Endothelial cell of umbilical vein (primary cell): ENCODE data around the gene CFAP77. TPM values are rescaled to one million over a fixed set of nuclear protein-coding genes. Genes with fewer than 3 reads are reported as not detected.

ENCODE experiments used
- BruUV-seq: library from RNA; stranded (reverse); fragments of 400-500 nt; replicated peaks from 2 replicates; lab custom pipeline; 2021; lab: Mats Ljungman, UMichigan
- CTCF ChIA-PET: fragments of 300-600, 350-600 bp; sonication (Branson Sonifier 250); formaldehyde crosslinking; loops from one replicate; lab custom pipeline; 2021; ENCODE audit warnings: antibody characterized with exemption, inconsistent platforms; lab: Charles Lee
- POLR2A ChIA-PET: fragments of 300-600, 350-600 bp; sonication (Branson Sonifier 250); formaldehyde crosslinking; loops from one replicate; lab custom pipeline; 2021; ENCODE audit warnings: antibody characterized with exemption, inconsistent platforms; lab: Charles Lee
- DNase-seq: peaks from one replicate; pipeline ENCODE4 v3.0.0-alpha.2; 2011; ENCODE audit warnings: low read depth, low spot score
- FAIRE-seq: peaks from 2 replicates; lab custom pipeline; 2011; peaks lifted over from hg19 to GRCh38; lab: Jason Lieb, UNC
- H2AFZ ChIP-seq: 2 replicates; pipeline ENCODE4 v1.6.0; 2012; ENCODE audit warnings: low read depth, low read length, control low read depth, inconsistent platforms
- H3K27ac ChIP-seq: 2 replicates; pipeline ENCODE4 v1.5.1; 2011; ENCODE audit warnings: low read depth, mild to moderate bottlenecking, control low read depth, low read length, moderate library complexity; ENCODE audit not compliant: insufficient read depth
- H3K27me3 ChIP-seq, 2 experiments: 2 replicates each; pipeline versions ENCODE4 v1.6.0 to v1.6.1; 2011; ENCODE audit warnings: low read length in 2 of 2, mixed read lengths in 1 of 2; ENCODE audit not compliant: control insufficient read depth in 2 of 2, insufficient read depth in 2 of 2
- H3K36me3 ChIP-seq, 2 experiments: 2 replicates in 1 of 2; 3 replicates in 1 of 2; pipeline ENCODE4 v1.5.1; 2011; ENCODE audit warnings: low read length in 2 of 2, mild to moderate bottlenecking in 1 of 2, moderate library complexity in 1 of 2; ENCODE audit not compliant: control insufficient read depth in 2 of 2, insufficient read depth in 2 of 2; ENCODE audit errors: extremely low read depth in 1 of 2
- H3K4me1 ChIP-seq: 3 replicates; pipeline ENCODE4 v1.5.1; 2011; ENCODE audit warnings: mild to moderate bottlenecking, low read length; ENCODE audit not compliant: control insufficient read depth, insufficient read depth; ENCODE audit errors: extremely low read depth
- H3K4me2 ChIP-seq: 2 replicates; pipeline ENCODE4 v1.6.1; 2011; ENCODE audit warnings: low read length, control low read depth, mixed read lengths; ENCODE audit not compliant: insufficient read depth
- H3K4me3 ChIP-seq, 3 experiments: fragments of 200-600 bp in 1 of 3; sonication (generic), shearing (Covaris generic) in 1 of 3; replicated peaks in 1 of 3; 2 replicates each; pipeline ENCODE4 v1.5.1; 2011 to 2016; ENCODE audit warnings: control low read depth in 3 of 3, low read length in 3 of 3, mild to moderate bottlenecking in 2 of 3, inconsistent platforms in 1 of 3, low read depth in 1 of 3, moderate library complexity in 1 of 3; ENCODE audit not compliant: insufficient read depth in 1 of 3
- H3K79me2 ChIP-seq: 2 replicates; pipeline ENCODE4 v1.6.0; 2012; ENCODE audit warnings: low read length, inconsistent platforms; ENCODE audit not compliant: control insufficient read depth, insufficient read depth
- H3K9ac ChIP-seq: replicated peaks from 2 replicates; pipeline ENCODE3; 2011; ENCODE audit warnings: low read length, control low read depth; ENCODE audit not compliant: insufficient read depth; ENCODE audit errors: extremely low read depth
- H3K9me1 ChIP-seq: replicated peaks from 3 replicates; pipeline ENCODE4 v1.6.0; 2011; ENCODE audit warnings: mild to moderate bottlenecking, low read length; ENCODE audit not compliant: control insufficient read depth, insufficient read depth; ENCODE audit errors: extremely low read depth
- H3K9me3 ChIP-seq: replicated peaks from 2 replicates; pipeline ENCODE4 v1.5.1; 2012; ENCODE audit warnings: low read length, inconsistent platforms; ENCODE audit not compliant: control insufficient read depth, insufficient read depth
- H4K20me1 ChIP-seq: replicated peaks from 2 replicates; pipeline ENCODE3; 2011; ENCODE audit warnings: mild to moderate bottlenecking, low read length; ENCODE audit not compliant: control insufficient read depth, insufficient read depth; ENCODE audit errors: extremely low read depth
- EZH2 ChIP-seq: IDR thresholded peaks from 2 replicates; pipeline ENCODE4 v1.6.1; 2012; ENCODE audit warnings: borderline replicate concordance, low read depth, mild to moderate bottlenecking, moderate library complexity, low read length, inconsistent platforms; ENCODE audit not compliant: severe bottlenecking
- FOS ChIP-seq: IDR thresholded peaks from 2 replicates; pipeline ENCODE4 v1.6.1; 2011; ENCODE audit warnings: mild to moderate bottlenecking, low read length, moderate library complexity, borderline replicate concordance; ENCODE audit not compliant: insufficient read depth
- GATA2 ChIP-seq: IDR thresholded peaks from 2 replicates; pipeline ENCODE4 v1.7.0; 2011; ENCODE audit warnings: low read depth, mild to moderate bottlenecking, moderate library complexity, mixed read lengths, low read length; ENCODE audit not compliant: insufficient read length, insufficient read depth
- JUN ChIP-seq: IDR thresholded peaks from 2 replicates; pipeline ENCODE4 v1.6.1; 2011; ENCODE audit warnings: borderline replicate concordance, low read depth; ENCODE audit not compliant: insufficient read length, insufficient read depth
- MYC ChIP-seq: IDR thresholded peaks from one replicate; pipeline ENCODE4 v1.6.1; 2011; ENCODE audit warnings: mild to moderate bottlenecking, low read depth, low read length
- POLR2A ChIP-seq: IDR thresholded peaks from 2 replicates; pipeline ENCODE4 v1.6.1; 2012; ENCODE audit warnings: low read depth, mild to moderate bottlenecking, control low read depth, low read length
- POLR2AphosphoS5 ChIP-seq: IDR thresholded peaks from 2 replicates; pipeline ENCODE4 v1.6.1; 2012; ENCODE audit warnings: low read depth, mild to moderate bottlenecking, control low read depth, low read length, moderate library complexity; ENCODE audit not compliant: insufficient read depth
- dilution Hi-C: fragments of 300-500 bp; cut with MboI; formaldehyde crosslinking; loops from one replicate; pipeline ENCODE4 v1.15.0; 2019; ENCODE audit warnings: low sequenced_read_pairs; ENCODE audit not compliant: extremely low pct_ligation_motif_present
- intact Hi-C: fragments of 100-400 bp; cut with micrococcal nuclease; formaldehyde crosslinking; loops from one replicate; pipeline ENCODE4 v1.10.0; 2022
- polyA plus RNA-seq, 4 experiments: library from polyadenylated mRNA; depleted of rRNA in 3 of 4; stranded (reverse) in 3 of 4; unstranded in 1 of 4; fragments of >200 nt; gene quantifications; 2 replicates each; pipeline versions ENCODE4 v1.2.1 to v1.2.3, GENCODE V29; 2011 to 2012; ENCODE audit warnings: missing spikeins in 1 of 4
- total RNA-seq: library from RNA; stranded (reverse); gene quantifications from 2 replicates; pipeline ENCODE4 v1.2.3, GENCODE V29; 2021
- TF ChIP-seq, protein P1 (sequence below): IDR thresholded peaks from 2 replicates; pipeline ENCODE4 v1.6.1; 2011; ENCODE audit not compliant: insufficient read depth, insufficient read length
- TF ChIP-seq, protein P2 (sequence below), 2 donors: IDR thresholded peaks; 1 replicate in 1 of 2; 2 replicates in 1 of 2; pipeline ENCODE4 v1.5.1; 2011; ENCODE audit warnings: low read length in 2 of 2, mild to moderate bottlenecking in 2 of 2, moderate library complexity in 2 of 2, control low read depth in 1 of 2, inconsistent platforms in 1 of 2, low read depth in 1 of 2; ENCODE audit not compliant: insufficient read depth in 1 of 2; ENCODE audit errors: extremely low read depth in 1 of 2

The CFAP77 gene
- total and polyA plus RNA-seq, 2 donors (not counting 3 experiments of a cell fraction or from before 2014, with no cell fraction given) = not detected

DNA sequence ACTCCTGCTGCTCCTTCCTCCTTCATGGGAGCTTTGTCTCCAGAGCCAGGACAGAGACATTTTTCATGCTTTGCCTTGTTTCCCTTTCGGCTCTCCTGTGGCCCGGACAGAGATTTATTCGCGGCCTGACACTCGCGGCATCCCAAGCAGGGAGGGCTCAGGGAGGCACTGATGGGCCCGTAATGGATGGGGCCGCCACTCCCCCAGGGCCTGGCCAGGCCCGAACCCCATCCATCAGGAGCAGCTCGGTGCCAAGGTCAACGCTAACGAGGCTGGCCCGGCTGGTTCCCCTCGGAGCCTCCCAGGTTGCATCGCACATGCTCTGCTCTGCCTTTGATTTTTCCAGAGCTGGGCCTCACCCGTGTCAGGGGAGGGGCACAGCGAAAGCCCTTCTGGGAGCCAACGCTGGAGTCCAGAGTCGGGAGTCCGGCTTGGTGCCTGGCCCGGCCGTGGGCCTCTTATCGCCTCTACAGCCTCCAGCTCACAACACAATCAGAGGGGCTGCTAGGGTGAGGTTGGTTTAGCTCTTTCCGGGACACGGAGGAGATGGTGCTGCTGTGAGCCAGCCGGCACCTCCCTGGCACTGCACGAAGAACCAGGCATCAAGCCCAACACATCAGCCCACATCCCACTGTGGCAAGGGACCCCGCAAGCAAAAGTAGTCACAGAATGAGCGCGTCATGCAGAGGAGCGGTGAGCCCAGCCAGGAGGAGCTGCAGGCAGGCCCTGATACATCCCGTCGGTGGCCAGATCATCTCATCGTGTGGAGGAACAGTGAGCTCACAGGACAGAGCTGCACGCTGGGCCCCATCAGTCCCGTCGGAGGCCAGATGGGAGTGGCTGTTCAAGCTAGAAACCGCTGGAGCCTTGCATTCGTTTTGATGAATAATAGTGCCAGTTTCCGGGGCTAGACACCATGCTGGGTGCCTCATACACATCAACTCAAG, 100.2 kb downstream of the CFAP77 start:
- no peaks in the 10 kb centered on the region for H3K9me3 ChIP-seq
- H4K20me1 ChIP-seq = no peaks in the 10 kb centered on the region
- intact Hi-C loops = no loop called here
- no peaks in the 10 kb centered on the region for H3K36me3 ChIP-seq
- H3K4me3 ChIP-seq = no peak overlapping the region
- no peaks in the 10 kb centered on the region for H3K9me1 ChIP-seq
- H3K27me3 ChIP-seq = peaks cover 7 to 8% of the 10 kb centered on the region in 2 experiments
- no peak overlapping the region for H3K4me2 ChIP-seq
- POLR2A ChIA-PET = no interaction called here
- H3K79me2 ChIP-seq = no peaks in the 10 kb centered on the region
- BruUV-seq = no TSS peak
- FAIRE-seq (no peak), DNase-seq (no peak)
- no peak overlapping the region for H3K9ac ChIP-seq
- dilution Hi-C loops = no loop called here
- H2AFZ ChIP-seq = no peak overlapping the region
- H3K4me1 ChIP-seq = no peaks in the 10 kb centered on the region
- TF ChIP-seq MYC = no peak
- no peak for TF ChIP-seq POLR2A
- TF ChIP-seq, protein P1, sequence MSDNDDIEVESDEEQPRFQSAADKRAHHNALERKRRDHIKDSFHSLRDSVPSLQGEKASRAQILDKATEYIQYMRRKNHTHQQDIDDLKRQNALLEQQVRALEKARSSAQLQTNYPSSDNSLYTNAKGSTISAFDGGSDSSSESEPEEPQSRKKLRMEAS = no peak
- no peak for TF ChIP-seq JUN
- TF ChIP-seq, protein P2, sequence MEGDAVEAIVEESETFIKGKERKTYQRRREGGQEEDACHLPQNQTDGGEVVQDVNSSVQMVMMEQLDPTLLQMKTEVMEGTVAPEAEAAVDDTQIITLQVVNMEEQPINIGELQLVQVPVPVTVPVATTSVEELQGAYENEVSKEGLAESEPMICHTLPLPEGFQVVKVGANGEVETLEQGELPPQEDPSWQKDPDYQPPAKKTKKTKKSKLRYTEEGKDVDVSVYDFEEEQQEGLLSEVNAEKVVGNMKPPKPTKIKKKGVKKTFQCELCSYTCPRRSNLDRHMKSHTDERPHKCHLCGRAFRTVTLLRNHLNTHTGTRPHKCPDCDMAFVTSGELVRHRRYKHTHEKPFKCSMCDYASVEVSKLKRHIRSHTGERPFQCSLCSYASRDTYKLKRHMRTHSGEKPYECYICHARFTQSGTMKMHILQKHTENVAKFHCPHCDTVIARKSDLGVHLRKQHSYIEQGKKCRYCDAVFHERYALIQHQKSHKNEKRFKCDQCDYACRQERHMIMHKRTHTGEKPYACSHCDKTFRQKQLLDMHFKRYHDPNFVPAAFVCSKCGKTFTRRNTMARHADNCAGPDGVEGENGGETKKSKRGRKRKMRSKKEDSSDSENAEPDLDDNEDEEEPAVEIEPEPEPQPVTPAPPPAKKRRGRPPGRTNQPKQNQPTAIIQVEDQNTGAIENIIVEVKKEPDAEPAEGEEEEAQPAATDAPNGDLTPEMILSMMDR (IDR thresholded peaks at IDR 0.05; ENCODE audit: extremely low read depth in 1 of 2, insufficient read depth in 1 of 2, low read depth in 1 of 2, low read length in 2 of 2) = no peak
- no peak for TF ChIP-seq GATA2
- no peak for TF ChIP-seq POLR2AphosphoS5
- TF ChIP-seq EZH2 = no peak
- no peak for TF ChIP-seq FOS
- CTCF ChIA-PET = interaction anchor here (8.5 kb wide), 1 partner anchor 64 kb away, joined by 169 read pairs; no protein-coding TSS in a partner anchor
- H3K27ac ChIP-seq = no peak overlapping the region
